HG02571 (cell line): ENCODE data around the gene CYB5A.

ENCODE experiments used
- ATAC-seq: cut with Tn5 transposase; IDR thresholded peaks from one replicate; pipeline ENCODE4 v1.9.1; 2021; ENCODE audit warnings: mild to moderate bottlenecking, moderate library complexity; ENCODE audit not compliant: unreplicated experiment

CYB5A gene

DNA sequence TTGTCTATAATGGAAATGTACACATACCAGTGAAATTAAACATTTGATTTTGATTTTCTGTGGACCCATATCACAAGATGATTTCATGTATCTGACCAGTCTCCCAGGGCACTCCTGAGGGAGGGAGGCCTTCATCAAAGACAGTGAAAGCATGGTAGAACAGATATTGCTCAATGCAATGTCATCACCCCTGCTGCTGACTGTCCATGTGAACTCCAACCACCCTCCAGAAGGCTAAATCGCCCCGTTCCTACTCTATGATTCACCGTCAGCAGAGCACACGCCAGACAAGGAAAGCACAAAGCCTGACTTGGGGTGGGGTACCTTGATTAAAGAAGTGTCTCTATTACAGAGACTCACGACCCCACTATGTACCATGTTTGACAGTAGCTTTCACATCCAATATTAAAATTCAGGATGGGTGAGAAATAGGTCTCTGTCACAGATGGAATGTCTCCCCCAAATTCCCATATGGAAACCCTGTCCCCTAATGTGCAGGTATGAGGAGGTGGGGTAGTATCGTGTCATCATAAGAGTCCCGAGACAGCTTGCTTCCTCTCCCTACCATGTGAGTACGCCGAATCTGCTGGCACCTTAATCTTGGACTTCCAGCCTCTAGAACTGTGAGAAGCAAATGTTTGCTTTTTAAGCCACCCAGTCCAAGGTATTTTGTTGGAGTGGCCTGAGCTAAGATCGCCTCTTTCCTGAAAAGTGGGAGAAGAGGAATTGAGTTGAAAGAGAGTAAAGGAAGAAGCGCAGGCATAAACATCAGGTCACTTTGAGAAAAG, 42.4 kb downstream of the CYB5A start:
- ATAC-seq = no peak

GRCh38 chr18:74248595-74248994, 43.2 kb downstream of the CYB5A start:
- no peak for ATAC-seq

DNA sequence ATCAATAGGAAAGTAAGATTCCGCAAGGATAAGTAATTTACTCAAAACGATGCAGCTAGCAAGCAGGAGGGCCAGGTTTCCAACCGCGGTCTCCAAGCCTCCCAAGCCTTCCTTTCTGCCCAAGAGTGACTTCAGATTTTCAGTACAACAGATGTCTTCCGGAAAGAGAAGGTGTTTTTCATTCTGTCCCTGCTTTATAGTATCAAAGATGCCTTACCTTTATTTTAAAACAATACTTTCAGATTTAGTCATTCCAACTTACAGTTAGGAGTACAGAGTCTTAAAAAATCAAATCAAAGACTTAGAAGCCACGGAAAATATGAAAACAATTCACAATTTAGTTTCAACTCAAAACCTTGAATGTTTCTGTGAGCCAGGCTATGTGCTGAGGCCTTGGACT, 43.6 kb downstream of the CYB5A start:
- no peak for ATAC-seq

GRCh38 chr18:74244554-74244953, 47.2 kb downstream of the CYB5A start:
- ATAC-seq = no peak

DNA sequence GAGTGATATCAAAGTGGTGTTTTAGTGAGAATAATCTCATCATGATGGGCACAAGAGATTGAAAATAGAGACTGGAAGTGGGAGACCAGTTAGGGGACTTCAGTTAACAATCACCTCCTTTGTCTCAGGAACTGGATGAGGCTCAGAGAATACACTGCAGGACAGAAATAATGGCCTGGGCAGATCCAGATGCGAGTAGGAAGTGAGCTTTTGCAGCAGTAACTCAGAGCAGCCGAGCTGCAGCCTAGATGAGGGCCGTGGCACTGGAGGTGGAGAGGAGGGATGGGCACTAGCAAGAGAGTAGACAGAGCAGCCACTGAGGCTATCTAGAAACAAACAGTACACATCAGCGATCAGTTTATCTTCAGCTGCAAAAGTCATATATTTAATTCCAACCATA, 48.6 kb downstream of the CYB5A start:
- no peak for ATAC-seq

- ATAC-seq = no peak
Measured at GRCh38 chr18:74242438-74243096, 49.2 kb downstream of the CYB5A start.

DNA sequence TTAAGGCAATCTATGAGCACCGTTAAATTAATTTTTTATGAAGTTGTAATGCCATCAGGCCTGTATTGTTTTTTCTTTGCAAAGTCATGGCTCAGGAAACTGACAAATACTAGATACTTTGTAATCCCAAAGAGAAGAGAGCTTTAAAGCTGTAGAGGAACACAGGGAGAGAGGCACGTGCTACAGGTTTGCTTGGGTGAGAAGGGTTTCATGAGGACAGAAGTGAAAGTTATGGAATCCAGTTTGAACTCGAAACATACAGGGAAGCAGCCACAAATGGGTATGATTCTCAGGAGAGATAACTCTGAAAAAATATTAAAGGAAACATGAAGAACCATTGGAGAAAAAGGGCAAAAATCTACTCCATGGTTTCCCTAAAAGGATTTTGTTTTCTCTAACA, 49.8 kb downstream of the CYB5A start:
- no peak for ATAC-seq

DNA sequence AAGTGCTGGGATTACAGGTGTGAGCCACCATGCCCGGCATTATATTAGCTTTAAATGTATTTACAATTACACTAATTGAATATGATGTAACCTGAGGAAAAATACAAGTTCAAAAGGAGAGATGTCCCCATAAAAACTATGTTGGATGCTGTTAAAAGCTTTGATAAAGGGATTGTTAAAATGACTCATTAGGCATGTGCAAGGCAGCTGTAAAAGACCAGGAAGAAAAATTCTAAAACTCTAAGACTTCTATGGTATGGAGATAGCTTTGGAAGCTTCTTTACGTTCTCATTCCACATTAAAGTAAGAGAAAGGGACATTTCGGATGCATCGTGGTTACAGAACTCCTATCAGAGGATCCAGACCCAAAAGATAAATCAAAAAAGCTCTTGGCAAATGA, 50.3 kb downstream of the CYB5A start:
- no peak for ATAC-seq

DNA sequence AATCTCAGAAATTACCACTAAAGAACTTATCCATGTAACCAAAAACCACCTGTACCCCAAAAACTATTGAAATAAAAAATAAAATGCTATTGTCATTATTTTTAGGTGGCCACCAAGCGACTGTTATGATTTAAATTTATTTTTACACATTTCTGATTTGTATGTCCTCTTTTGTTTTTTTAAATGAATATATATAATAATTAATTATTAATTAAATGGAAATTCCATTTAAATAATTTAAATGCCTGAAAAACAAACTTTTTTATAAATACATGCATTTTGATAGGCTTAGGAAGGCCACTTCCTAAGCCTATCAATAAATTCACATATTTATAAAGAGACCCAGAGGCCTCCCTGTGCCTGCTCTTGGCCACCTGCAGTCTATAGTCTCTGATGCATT, 52.2 kb downstream of the CYB5A start:
- ATAC-seq = no peak

DNA sequence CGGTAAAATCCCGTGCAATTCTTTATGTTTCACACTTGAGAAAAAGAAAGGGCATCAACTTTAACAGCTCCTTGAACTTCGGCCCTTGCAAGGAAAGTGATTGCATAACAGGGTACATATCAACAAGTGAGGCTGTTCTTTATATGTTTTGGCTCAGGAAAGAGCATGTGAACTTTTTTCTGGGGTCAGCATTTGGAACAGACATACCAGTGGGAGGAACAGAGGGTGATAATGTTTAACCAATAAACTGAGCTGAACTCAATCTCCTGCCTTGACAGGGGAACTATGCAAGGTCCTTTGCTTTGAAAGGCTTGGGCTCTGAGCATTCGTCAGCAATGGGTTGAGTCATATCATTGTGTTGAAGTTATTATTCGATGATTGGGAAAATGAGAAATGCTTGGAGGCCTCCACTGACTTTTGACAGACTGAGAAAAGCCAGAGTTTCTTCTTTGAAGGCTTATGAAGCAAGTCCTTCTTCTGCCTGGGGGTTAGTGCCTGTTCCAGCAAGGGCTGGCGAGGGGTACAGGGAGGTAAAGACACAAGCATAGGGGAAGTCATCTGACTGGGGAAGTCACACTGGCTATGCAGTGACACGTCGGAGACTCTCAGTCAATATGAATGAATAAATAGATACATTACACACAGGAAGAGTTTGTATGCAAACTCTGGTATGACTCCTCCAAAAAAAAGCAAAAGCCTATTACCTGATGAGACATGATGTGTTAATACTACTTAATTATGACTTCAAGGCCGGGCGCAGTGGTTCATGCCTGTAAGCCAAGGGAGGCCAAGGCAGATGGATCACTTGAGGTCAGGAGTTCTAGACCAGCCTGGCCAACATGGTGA, 57.2 kb downstream of the CYB5A start:
- ATAC-seq = no peak

DNA sequence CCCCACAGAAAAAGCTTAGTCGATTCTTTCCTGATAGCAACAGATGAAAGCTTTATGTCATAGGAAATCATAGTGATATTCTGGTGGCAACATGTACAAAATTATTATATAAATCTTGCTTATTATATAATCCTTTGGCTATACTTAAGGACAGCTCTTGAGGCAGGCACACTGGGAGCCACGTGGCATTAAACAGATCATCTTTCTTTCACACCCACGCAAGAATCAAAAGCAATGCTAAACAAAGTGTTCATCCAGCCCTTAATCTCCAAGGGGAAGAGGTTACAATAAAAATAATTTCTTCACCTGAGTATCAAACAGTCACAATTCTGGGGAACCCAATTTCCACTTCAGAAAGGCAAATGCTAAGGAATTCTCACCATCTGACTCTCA, 57.8 kb downstream of the CYB5A start:
- no peak for ATAC-seq

- ATAC-seq = no peak
Measured at GRCh38 chr18:74230922-74231714, 60.6 kb downstream of the CYB5A start.

DNA sequence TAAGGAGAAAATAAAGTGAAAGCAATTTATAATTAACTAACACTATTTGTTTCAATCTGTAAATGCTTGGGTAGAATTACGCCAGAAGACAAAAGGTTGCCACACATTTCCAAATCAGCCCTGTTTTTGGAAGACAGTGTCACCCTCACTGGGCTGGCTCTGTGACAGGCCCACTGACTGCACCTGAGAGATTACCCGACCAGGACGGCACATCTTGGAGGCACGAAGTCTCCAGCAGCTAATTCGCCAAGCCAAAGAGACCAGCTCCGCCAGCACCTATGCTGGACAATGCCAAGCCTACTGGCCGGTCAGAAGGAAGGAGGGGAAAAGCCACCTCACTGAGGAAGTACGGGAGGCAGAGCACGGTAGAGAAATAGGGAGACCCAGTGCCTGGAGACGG, 61.9 kb downstream of the CYB5A start:
- ATAC-seq = no peak

- ATAC-seq = no peak
Measured at GRCh38 chr18:74229005-74229404, 62.8 kb downstream of the CYB5A start.

- no peak for ATAC-seq
Measured at GRCh38 chr18:74228312-74228711, 63.5 kb downstream of the CYB5A start.

GRCh38 chr18:74226666-74227065, 65.1 kb downstream of the CYB5A start:
- ATAC-seq = no peak

DNA sequence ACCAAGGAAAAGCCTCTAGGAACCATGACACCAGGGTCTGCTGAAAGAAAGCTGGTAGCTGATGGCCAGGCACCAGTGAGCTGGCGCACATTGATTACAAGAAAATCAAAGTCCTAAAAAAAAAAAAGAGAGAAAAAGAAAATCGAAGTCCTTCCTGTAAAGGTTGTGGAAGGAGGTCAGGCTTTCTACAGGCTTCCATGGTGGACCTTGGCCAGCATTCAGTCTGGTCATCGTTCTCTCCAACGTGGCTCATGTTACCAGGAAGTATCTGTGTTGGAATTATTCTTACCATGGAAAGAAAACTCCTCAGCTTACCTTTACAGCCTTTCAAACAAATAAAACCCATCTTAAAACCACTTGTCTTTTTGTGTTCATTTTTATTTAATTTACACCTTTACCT, 65.6 kb downstream of the CYB5A start:
- ATAC-seq = no peak

DNA sequence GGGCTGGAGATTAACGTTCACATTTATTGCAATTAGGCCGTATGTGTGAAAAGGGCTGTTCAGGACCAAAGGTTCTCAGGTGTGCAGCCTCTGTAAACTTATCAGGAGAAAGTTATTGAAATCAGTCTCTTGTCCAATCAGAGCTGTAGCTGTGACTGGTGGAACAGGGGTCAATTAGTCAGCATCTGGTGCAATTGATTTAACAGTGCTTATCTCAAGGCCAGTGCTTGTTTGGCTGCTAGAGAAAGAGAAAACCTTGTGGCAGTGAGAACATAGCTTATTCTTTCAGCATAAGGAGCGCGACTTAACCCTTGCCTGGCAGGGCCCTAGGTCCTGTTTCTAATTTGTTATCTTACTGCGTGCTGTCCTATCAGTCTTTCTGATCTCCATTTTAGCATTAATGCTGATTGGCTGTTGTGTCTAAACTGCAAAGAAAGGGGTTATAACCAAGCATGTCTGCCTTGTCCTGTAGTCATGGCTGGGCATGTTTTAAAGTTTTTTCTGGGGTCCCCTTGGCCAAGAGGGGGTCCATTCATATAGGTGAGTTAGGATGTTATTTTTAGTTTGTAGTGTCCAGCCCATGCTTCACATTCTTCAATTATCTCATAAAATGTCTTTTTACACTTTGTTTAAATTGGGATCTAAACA, 66.4 kb downstream of the CYB5A start:
- no peak for ATAC-seq

GRCh38 chr18:74222710-74223494, 68.9 kb downstream of the CYB5A start:
- ATAC-seq = no peak

- ATAC-seq = no peak
Measured at GRCh38 chr18:74221081-74221480, 70.7 kb downstream of the CYB5A start.
